GM21360 (cell line): ENCODE data around the gene CRMP1.

Experiments used
- ATAC-seq: cut with Tn5 transposase; IDR thresholded peaks from one replicate; pipeline ENCODE4 v1.9.1; 2021; ENCODE audit warnings: mild to moderate bottlenecking, moderate library complexity; ENCODE audit not compliant: unreplicated experiment

Gene CRMP1

GRCh38 chr4:5801696-5802095, 91.2 kb downstream of the CRMP1 start:
- no peak for ATAC-seq

DNA sequence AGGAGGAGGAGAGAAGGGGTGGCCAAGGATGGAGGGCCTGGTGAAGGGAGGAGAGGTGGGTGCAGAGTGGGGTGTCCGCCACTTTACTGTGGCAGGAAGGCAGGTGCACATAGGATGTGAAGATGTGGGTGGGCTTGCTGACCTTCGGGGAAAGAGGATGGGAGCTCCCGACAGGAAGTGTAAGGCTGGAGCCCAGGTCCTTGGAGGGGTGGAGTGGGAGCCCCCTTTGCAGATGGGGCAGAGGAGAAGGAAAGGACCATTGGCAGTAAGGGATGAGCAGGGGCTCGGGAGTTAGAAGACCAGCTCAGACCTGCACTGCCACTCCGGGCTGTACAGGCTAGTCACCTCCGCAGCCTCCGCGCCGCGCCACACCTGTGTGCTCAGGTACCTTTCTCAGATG, 92.4 kb downstream of the CRMP1 start:
- ATAC-seq: no peak

DNA sequence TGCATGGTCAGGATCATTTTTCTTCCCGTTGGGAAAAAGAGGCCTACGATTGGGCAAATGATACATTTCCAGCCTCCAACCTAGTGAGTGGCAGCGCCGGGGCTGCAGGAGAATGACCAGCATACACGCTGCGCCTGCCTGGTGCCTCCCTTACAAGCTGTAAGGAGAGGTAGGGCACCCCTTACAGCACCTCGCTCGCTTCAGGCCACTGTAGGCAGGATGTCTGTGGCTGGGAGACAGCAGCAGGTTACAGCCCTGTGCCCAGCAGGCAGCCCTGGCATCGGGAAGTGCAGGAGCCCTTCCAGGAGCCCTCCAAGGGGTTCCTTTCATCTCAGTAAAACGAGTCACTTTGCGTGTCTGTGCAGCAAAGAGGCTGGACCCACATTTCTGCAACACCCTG, 93.5 kb downstream of the CRMP1 start:
- ATAC-seq: no peak

DNA sequence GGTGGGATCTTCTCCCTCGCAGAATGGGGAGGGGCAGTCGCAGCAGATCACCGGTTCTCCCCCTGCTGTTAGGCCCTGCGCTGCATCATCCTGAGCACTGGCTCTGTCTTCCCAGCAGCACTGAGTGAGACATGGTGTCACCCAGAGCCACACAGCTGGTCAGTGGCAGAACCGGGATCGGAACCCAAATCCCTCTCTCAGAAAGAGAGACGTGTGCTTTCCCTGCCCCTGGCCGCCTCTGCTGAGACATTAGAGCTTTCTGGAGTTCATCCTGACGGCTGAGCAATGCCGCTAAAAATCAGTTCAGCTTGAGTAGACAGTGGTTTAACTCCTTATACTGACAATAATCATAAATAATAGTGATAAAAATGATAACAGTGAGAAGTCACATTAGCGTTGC, 93.9 kb downstream of the CRMP1 start:
- ATAC-seq: no peak

- ATAC-seq: no peak
Observed at GRCh38 chr4:5798462-5798861, 94.4 kb downstream of the CRMP1 start.

GRCh38 chr4:5797866-5798265, 95.0 kb downstream of the CRMP1 start:
- ATAC-seq: no peak

DNA sequence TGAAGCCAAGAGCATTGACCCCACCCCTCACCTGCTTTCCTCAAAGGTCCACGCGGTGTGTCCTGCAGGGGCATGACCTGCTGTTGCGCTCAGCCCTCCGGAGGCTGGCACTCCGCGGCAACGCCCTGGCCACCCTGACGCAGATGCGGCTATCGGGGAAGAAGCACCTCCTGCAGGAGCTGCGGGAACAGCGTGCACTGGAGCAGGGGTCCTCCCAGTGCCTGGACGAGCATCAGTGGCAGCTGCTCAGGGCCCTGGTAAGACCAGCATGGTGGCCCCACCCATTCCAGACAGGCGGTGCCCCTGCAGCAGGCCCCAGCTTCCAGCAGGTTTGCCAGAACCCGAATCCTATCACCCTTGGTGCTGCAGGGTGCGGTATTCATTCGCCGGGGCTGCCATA, 95.9 kb downstream of the CRMP1 start:
- no peak for ATAC-seq

GRCh38 chr4:5795580-5795979, 97.3 kb downstream of the CRMP1 start:
- ATAC-seq: no peak

DNA sequence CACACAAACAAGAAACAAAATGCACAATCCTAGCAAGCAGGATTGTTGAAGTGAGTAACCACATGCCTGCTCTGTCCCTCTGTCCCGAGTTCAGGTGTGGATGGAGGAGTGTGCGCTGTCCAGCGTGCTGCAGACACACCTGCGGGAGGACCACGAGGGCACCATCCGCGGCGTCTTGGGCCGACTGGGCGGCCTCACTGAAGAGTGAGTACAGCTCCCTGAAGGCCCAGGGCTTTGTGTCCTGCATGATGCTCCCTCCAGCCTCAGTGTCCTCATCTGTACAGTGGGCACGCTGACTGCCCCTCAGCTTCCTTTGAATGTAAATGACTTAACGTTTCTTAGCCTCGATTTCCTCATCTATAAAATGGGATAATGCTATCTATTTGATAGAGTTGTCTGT, 99.4 kb downstream of the CRMP1 start:
- no peak for ATAC-seq

DNA sequence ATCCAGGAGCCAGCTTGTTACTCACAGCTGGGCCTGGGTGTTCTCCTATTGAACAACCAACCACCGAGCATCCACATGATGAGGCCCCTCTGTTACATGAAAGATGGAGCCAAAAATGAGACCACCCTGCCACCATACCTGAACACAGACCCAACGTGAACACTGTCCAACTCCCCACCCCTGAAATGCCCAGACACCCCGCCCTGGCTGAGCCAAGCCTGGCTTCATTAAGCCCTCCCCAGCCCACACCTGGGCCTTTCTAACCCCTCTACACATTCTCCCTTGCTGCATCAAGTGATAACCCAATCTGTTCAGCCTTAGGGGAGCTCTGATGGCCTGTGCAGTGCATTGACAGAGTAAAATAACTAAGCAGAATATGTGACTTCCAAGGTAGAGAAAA, 101.2 kb downstream of the CRMP1 start:
- ATAC-seq: no peak

DNA sequence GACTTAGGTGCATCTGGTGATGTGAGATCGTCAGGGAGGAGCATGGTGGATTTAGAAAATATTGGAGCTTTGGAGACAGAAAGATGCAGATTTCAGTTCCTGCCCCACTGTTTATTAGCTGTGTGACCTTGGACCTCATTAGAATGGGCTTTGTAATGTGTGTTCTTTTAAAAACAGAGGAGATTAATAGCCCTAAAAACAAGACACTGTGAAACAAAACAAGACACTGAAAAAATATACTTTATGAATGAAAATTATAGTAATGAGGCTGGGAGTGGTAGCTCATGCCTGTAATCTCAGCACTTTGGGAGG, 102.4 kb downstream of the CRMP1 start:
- ATAC-seq: no peak

- ATAC-seq: no peak
Observed at GRCh38 chr4:5789141-5789540, 103.7 kb downstream of the CRMP1 start.

GRCh38 chr4:5788144-5788543, 104.7 kb downstream of the CRMP1 start:
- no peak for ATAC-seq

- no peak for ATAC-seq
Observed at GRCh38 chr4:5787311-5787710, 105.6 kb downstream of the CRMP1 start.

- ATAC-seq: no peak
Observed at GRCh38 chr4:5785806-5786680, 106.8 kb downstream of the CRMP1 start.

DNA sequence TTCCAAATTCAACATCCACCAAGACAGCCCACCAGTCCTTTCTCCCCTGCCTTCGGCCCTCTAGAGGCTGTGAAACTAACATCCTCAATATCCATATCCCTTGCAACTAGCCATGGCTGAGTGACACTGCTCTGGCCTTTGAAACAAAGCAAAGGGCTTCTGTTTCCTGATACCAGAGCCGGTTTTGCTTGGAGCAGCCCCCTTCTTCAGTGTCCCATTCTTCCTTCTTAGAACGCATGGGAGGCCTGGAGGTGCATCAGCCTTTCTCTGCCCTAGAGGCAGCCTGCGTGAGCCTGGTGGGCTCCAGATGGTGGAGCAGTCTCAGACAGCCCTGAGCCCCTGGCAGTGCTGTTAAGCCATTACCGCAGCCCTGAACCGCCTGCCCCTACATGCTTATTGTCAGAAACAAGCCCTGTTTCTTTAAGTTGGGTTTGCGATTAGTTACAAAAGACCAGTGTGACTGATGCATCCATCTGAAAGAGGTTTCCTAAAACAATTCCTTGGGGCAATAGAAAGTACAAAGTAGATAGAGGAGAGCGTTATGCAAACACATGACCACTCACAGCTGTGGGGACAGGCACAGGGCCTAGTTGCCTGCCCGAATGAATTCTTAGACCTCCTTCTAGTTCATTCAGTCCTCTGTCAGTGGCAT, 107.8 kb downstream of the CRMP1 start:
- no peak for ATAC-seq

DNA sequence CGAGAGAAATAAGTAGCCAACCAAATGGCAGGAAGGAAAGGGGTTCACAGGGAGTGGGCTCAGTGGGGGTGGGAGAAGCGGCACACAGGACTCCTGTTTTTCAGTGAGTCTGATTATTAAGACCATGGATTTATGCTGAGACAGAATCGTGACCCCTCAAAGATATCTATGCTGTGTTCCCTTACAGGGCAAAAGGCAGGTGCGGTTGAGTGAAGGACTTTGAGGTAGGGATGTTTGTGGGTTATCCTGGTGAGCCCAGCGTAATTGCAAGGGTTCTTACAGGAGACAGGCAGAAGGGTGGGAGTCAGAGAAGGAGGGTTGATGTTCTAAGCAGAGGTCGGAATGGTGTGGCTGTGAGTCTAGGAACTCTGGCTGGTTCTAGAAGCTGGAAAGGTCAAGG, 108.9 kb downstream of the CRMP1 start:
- ATAC-seq: no peak

DNA sequence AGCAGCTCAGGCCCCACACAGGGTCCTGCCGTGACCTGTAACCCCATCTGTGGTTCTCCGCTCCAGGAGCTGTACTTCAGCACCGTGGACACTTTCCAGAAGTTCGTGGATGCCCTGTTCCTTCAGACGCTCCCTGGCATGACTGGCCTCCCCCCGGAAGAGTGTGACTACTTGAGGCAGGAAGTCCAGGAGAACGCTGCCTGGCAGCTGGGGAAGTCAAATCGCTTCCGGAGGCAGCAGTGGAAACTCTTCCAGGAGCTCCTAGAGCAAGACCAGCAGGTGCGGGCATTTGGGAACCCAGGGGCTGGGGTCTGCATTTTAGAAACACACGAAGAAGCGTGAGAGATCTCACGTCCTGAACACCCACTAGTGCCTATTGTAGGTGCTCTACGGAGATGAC, 109.4 kb downstream of the CRMP1 start:
- no peak for ATAC-seq

DNA sequence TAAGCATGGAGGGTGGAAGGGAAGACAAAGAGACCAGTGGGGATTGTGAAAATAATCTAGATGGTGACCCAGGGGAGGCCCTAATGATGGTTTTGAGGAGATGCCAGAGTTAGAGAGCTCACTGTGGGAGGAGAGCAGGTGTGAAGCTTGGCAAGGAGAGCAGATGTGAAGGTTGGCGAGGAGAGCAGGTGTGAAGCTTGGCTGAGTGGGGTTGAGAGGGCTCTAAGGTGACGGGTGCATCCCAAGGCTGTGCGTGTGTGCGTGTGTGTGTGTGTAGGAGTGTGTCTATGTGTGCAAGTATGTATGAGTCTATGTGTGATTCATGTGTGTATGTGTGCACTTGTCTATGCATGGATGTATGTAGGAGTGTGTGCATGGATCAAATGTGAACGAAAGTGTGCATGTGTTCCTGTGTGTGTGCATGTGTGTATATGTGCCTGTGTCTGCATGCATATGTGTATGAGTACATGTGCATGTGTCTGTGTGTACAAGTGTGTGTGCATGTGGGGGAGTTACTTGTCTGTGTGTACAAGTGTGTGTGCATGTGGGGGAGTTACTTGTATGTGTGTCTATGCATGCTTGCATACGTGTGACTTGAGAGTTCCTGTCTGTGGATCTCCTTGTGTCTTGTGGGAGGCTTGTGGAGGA, 109.9 kb downstream of the CRMP1 start:
- ATAC-seq: no peak

- ATAC-seq: no peak
Observed at GRCh38 chr4:5781691-5782090, 111.2 kb downstream of the CRMP1 start.

DNA sequence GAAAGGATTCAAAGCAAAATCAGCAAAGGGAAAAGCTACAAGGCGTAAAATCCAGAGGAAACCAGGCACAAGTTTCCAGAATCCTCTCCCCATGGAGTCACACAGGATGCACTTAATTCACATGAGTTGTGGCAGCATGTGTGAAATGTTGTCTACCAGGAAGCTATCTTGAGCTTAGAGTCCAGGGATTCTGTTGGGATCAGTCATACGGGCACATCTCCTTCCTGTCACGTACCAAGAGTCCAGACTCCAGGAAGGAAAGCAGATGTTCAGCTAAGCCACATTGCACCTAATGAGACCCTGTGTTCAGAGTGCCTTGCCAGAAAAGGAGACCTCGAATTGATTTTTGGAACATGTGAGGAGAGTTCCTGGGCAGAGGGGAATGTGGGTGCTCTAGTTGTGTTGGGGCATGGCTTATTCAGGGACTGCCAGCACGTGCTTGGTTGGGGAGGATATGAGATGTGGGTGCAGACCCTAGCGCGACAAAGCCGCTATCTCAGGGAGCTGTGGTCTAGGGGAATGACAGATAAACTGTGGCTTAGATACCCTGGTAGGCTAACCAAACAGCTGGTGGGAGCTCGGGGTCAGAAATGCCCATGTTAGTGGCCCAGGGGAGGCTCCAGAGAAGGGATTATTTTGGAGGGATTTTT, 111.9 kb downstream of the CRMP1 start:
- ATAC-seq: no peak

DNA sequence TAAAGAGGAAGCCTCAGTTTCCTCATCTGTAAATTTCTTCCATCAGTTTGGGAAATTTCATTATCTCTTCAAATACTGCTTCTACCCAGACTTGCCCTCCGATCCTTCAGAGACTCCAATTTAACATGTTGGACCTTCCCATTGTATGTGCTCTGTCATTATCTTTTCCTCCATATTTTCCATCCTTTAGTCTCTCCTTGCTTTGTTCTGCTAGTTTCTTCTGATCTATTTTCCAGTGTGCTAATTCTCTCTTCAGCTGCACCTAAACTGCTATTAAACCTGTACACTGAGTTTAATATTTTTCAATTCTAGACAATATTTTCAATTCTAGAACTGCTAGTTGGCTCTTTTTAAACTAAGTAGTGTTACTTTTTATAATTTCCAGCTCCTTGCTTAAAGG, 116.4 kb downstream of the CRMP1 start:
- no peak for ATAC-seq
